ENCODE data around the gene VSTM2L. TPM values are rescaled to one million over a fixed set of nuclear protein-coding genes. Genes with fewer than 3 reads are reported as not detected.

The VSTM2L gene
- total RNA-seq, 4 donors from 2014 or later, result 0.37 to 0.94 (median 0.62) TPM

DNA sequence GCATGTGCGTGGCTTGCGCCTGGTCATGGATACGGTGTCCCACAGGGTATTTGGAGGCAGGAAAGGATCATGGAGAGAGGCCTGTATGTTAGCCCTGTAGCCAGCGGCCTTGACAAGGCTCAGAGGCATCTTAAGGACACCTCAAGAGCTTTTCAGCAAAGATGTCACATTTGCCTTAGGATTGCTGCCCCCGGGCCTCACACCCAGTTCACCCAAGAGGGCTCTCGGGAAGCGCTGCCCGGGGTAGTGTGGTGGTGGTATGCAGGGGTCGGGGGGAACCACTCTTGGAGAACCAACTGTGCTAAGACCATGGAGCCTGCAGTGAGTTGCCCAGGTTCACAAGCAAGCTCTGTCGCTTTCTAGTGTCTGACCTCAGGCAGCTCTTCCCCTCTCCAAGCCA is 36.9 kb upstream of the VSTM2L start:
- TF ChIP-seq CTCF (IDR thresholded peaks at IDR 0.05), result no peak
- ATAC-seq (ENCODE audit: low FRiP score) (no peak), DNase-seq (ENCODE audit: low spot score) (no peak)

GRCh38 chr20:37867289-37868195 is 35.4 kb upstream of the VSTM2L start:
- TF ChIP-seq CTCF (IDR thresholded peaks at IDR 0.05), result no peak
- no peak for DNase-seq (ENCODE audit: low spot score)
- ATAC-seq (ENCODE audit: low FRiP score), result no peak

DNA sequence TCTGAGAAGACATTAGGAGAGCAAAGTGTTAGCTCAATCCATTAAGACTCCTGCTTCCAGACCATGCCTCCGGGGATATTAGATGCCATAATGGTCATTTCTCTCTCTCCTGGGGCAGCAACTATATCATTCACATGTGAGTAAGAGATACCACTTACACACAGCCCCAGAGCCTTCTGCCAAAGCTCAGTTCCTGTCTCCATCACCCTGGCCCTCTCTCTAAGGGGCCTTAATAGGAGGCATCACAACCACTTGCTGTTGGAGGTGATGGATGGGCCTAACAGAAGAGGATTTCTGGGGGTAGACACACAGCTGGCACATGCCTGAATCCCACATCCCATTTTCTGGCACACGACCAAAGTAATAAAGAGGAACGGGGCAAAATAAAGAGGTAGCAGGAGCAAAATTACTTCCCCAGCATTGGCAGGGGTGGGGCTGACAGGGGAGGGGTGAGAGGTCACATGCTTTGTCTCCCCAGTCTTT is 34.0 kb upstream of the VSTM2L start:
- TF ChIP-seq CTCF (IDR thresholded peaks at IDR 0.05), result no peak
- ATAC-seq (ENCODE audit: low FRiP score), result no peak
- DNase-seq (ENCODE audit: low spot score), result no peak

- no peak for ATAC-seq (ENCODE audit: low FRiP score)
- no peak for TF ChIP-seq CTCF (IDR thresholded peaks at IDR 0.05)
- DNase-seq (ENCODE audit: low spot score), result no peak
Observed at GRCh38 chr20:37869334-37869861, 33.5 kb upstream of the VSTM2L start.

DNA sequence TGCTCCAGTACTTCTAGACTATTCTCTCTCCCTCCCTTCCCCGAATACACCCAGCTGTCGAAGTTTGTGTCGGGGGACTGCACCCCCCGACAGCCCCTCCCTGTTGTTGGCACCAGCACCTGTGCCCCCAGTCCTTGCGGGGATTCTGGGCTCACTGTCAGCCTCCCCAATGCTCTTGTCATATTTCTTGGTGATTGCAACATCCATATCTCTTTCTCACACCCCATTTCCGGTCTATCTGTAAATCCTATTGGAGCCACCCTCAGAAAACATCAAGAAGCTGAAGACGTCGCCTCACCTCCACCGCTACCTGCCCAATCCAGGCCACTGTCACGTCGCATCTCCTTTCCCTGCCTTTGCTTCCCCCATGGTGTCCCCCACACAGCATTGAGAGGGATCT is 32.6 kb upstream of the VSTM2L start:
- DNase-seq (ENCODE audit: low spot score) (no peak), ATAC-seq (ENCODE audit: low FRiP score) (no peak)
- TF ChIP-seq CTCF (IDR thresholded peaks at IDR 0.05), result no peak

- no peak for ATAC-seq (ENCODE audit: low FRiP score)
- no peak for DNase-seq (ENCODE audit: low spot score)
- TF ChIP-seq CTCF (IDR thresholded peaks at IDR 0.05), result no peak
Observed at GRCh38 chr20:37871751-37872150, 31.2 kb upstream of the VSTM2L start.

DNA sequence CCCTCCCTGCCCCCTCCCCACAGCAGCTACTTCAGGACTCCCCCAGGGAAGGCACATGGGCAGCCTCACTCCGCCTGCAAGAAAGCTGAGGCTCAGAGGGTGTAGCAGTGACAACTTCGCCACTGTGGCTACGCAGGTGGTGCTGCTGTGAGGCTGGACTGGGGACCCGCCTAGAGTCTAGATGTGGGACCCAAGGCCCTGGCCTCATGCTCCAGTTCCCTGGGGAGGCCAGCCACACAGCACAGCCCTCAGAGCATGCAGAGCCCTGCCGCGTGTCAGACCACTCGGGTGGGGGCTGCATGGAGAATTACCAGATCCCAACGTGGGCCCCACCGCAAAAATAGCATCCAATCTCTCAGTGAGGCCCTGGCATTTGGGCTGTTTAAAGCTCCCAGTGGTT is 30.8 kb upstream of the VSTM2L start:
- TF ChIP-seq CTCF (IDR thresholded peaks at IDR 0.05), result no peak

More for the DNA sequence above, 30.8 kb upstream of the VSTM2L start:
- DNase-seq (ENCODE audit: low spot score), result no peak
- ATAC-seq (ENCODE audit: low FRiP score), result no peak
